ENCODE data around the gene SNX15.

SNX15 gene

DNA sequence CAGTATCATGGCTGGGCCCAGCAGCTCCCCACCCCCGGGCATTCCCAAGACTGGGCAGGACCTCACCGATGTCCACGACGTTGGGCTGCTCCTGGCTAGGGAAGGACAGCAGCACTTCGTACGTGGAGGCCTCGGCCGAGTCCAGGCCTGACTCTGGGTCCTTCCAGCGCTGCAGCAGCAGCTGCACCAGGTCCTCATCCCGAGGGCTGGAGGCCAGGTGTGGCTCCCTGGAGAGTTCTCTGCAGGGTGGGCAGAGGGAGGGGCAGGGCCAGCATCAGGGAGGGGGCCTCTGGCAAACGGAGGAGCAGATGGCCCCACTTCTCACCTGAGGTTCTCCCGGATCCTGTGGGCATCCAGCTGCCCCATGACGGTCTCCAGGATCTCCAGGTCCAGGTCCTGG lies 30.8 kb downstream of the SNX15 start:
- TF ChIP-seq CTCF (IDR thresholded peaks at IDR 0.05), result no peak

DNA sequence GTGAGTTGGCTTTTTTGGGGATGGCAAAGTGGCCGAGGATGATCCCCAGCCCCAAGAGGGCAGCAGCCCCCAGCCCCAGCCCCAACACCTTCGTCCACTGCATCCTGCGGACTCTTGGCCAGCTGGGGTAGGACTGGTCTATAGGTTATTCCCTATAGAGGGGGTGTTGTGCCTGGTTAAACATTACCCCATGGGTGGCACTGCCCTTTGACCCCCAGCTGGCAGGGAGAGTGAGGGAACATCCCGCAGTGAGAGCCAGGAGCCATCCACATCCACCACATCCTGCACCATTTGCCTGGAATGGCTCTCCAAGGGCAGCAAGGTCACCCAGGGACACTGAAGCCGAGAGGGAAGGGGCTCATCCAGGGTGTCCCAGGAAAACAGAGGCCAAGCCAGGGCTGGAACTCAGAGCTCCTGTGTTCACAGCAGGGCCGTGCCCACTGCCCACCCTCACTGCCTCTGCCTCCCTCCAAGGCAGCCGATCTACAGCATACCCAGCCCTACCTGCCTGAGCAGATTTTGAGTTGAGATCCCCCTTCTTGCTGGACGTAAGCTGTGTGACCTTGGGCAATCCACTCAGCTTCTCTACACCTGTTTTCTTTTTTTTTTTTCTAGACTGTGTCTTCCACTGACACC lies 31.3 kb downstream of the SNX15 start, which contains the start of gene NAALADL1:
Gene NAALADL1 (minus strand): TSS at position 135 of the 636 bp plus-strand sequence. CDS start 32 bp downstream, at position 103.
- no peak for TF ChIP-seq ZFX (IDR thresholded peaks at IDR 0.05; ENCODE audit: borderline replicate concordance)
- TF ChIP-seq CTCF (IDR thresholded peaks at IDR 0.05), result no peak
- no peak within 1 kb of the TSS for H3K27ac ChIP-seq

More for the DNA sequence above, 30.8 kb downstream of the SNX15 start:
- no peak overlapping the region for H3K27ac ChIP-seq

DNA sequence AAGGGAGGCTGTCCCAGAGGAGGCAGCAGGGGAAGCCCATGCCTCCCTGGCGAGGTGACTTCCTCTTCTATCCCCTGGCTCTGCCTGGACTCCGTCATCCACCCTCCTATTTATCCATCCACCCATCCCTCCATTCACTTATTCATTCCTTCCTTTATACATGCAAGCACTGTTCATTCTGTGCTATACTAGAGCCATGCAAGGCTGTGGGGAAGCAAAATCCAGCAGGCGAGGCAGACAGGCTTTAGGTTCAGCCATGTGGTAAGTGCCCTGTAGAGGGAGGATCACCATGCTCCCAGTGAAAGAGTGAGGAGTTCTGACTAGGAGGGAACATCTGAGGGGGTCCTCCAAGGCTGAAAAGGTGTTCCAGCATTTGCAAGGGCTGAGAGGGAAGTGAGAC lies 32.3 kb downstream of the SNX15 start:
- TF ChIP-seq ZFX (IDR thresholded peaks at IDR 0.05; ENCODE audit: borderline replicate concordance), result no peak
- no peak for TF ChIP-seq CTCF (IDR thresholded peaks at IDR 0.05)
- H3K27ac ChIP-seq, result no peak overlapping the region

- TF ChIP-seq ZFX (IDR thresholded peaks at IDR 0.05; ENCODE audit: borderline replicate concordance) (no peak), CTCF (IDR thresholded peaks at IDR 0.05) (no peak)
- H3K27ac ChIP-seq, result no peak overlapping the region
Measured at GRCh38 chr11:65059959-65060824, 33.0 kb downstream of the SNX15 start.

- no peak overlapping the region for H3K27ac ChIP-seq
- TF ChIP-seq ZFX (IDR thresholded peaks at IDR 0.05; ENCODE audit: borderline replicate concordance) (no peak), CTCF (IDR thresholded peaks at IDR 0.05) (peak; percentile 73)
Measured at GRCh38 chr11:65060913-65061408, 33.7 kb downstream of the SNX15 start.

GRCh38 chr11:65063532-65063931 lies 36.3 kb downstream of the SNX15 start:
- no peak overlapping the region for H3K27ac ChIP-seq
- TF ChIP-seq ZFX (IDR thresholded peaks at IDR 0.05; ENCODE audit: borderline replicate concordance), result no peak
- no peak for TF ChIP-seq CTCF (IDR thresholded peaks at IDR 0.05)

DNA sequence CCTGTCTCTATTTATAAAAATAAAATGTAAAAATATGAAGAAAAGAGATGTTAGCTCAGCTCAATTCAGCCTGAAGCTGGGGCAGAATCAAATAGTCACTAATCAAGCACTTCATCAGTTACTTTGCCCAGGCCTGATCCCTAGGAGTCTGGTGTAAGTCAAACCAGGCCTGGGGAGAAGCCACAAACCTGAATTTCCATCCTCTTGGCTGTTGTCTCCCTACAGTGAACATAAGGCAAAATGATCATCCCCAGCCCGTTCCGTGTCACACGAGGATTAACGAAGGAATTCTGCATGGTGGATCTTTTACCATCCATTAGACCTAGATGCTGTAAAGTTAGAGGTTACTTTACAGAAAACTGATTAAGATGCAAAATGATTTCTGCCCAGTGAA lies 37.6 kb downstream of the SNX15 start:
- no peak overlapping the region for H3K27ac ChIP-seq
- TF ChIP-seq CTCF (IDR thresholded peaks at IDR 0.05) (no peak), ZFX (IDR thresholded peaks at IDR 0.05; ENCODE audit: borderline replicate concordance) (no peak)
